ENCODE results near the gene FAM3D.

Gene FAM3D

GRCh38 chr3:58626841-58627569 lies 39.6 kb downstream of the FAM3D start:
- no peak for TF ChIP-seq TAF1 (IDR thresholded peaks at IDR 0.05; ENCODE audit: borderline replicate concordance, insufficient read depth, low read length)
- TF ChIP-seq SIN3A (IDR thresholded peaks at IDR 0.05; ENCODE audit: borderline replicate concordance, insufficient read depth, low read length), result no peak
- no peak for TF ChIP-seq REST (IDR thresholded peaks at IDR 0.05; ENCODE audit: insufficient read depth in 1 of 2, low read depth in 2 of 2, low read length in 2 of 2)
- TF ChIP-seq FOXP2 (optimal IDR thresholded peaks at IDR 0.05; ENCODE audit: borderline replicate concordance, extremely low read depth, extremely low read length, insufficient read depth), result no peak
- no peak for TF ChIP-seq POLR2AphosphoS5 (IDR thresholded peaks at IDR 0.05; ENCODE audit: low read depth, low read length)

GRCh38 chr3:58625196-58625824 lies 41.3 kb downstream of the FAM3D start:
- TF ChIP-seq SIN3A (IDR thresholded peaks at IDR 0.05; ENCODE audit: borderline replicate concordance, insufficient read depth, low read length), result no peak
- no peak for TF ChIP-seq TAF1 (IDR thresholded peaks at IDR 0.05; ENCODE audit: borderline replicate concordance, insufficient read depth, low read length)
- no peak for TF ChIP-seq FOXP2 (optimal IDR thresholded peaks at IDR 0.05; ENCODE audit: borderline replicate concordance, extremely low read depth, extremely low read length, insufficient read depth)
- TF ChIP-seq POLR2AphosphoS5 (IDR thresholded peaks at IDR 0.05; ENCODE audit: low read depth, low read length), result no peak
- no peak for TF ChIP-seq REST (IDR thresholded peaks at IDR 0.05; ENCODE audit: insufficient read depth in 1 of 2, low read depth in 2 of 2, low read length in 2 of 2)

GRCh38 chr3:58624550-58624949 lies 42.0 kb downstream of the FAM3D start:
- no peak for TF ChIP-seq SIN3A (IDR thresholded peaks at IDR 0.05; ENCODE audit: borderline replicate concordance, insufficient read depth, low read length)
- no peak for TF ChIP-seq FOXP2 (optimal IDR thresholded peaks at IDR 0.05; ENCODE audit: borderline replicate concordance, extremely low read depth, extremely low read length, insufficient read depth)
- TF ChIP-seq REST (IDR thresholded peaks at IDR 0.05; ENCODE audit: insufficient read depth in 1 of 2, low read depth in 2 of 2, low read length in 2 of 2), result no peak

GRCh38 chr3:58623961-58624360 lies 42.6 kb downstream of the FAM3D start:
- TF ChIP-seq SIN3A (IDR thresholded peaks at IDR 0.05; ENCODE audit: borderline replicate concordance, insufficient read depth, low read length) (no peak), POLR2AphosphoS5 (IDR thresholded peaks at IDR 0.05; ENCODE audit: low read depth, low read length) (no peak), FOXP2 (optimal IDR thresholded peaks at IDR 0.05; ENCODE audit: borderline replicate concordance, extremely low read depth, extremely low read length, insufficient read depth) (no peak), TAF1 (IDR thresholded peaks at IDR 0.05; ENCODE audit: borderline replicate concordance, insufficient read depth, low read length) (no peak), REST (IDR thresholded peaks at IDR 0.05; ENCODE audit: insufficient read depth in 1 of 2, low read depth in 2 of 2, low read length in 2 of 2) (no peak)
